Activated T-helper 17 cell treated with anti-CD3 and anti-CD28 coated beads, Interleukin-2, amount 50 U/mL, for 72 hours (primary cell): ENCODE data around the gene SIAE. TPM values are rescaled to one million over a fixed set of nuclear protein-coding genes. Genes with fewer than 3 reads are reported as not detected.
"Not testable (repeated sequence)": the region's sequence is repeated elsewhere in the genome, so short reads cannot be mapped to it uniquely, and the experiment has no call there.

Experiments
- ATAC-seq: fragments of 150-1000 bp; cut with Tn5 transposase; replicated peaks from 2 replicates; pipeline ENCODE4 v1.10.0; 2021; ENCODE audit warnings: mild to moderate bottlenecking, moderate library complexity
- H3K27ac Mint-ChIP-seq: one replicate; pipeline ENCODE4 v1.8.0; 2022; ENCODE audit warnings: mixed read lengths
- H3K27me3 Mint-ChIP-seq: one replicate; pipeline ENCODE4 v1.8.0; 2022; ENCODE audit warnings: mixed read lengths
- H3K36me3 Mint-ChIP-seq: one replicate; pipeline ENCODE4 v1.8.0; 2022; ENCODE audit warnings: low read depth, mild to moderate bottlenecking, mixed read lengths
- H3K4me1 Mint-ChIP-seq: one replicate; pipeline ENCODE4 v1.8.0; 2022; ENCODE audit warnings: mixed read lengths
- H3K4me3 Mint-ChIP-seq: one replicate; pipeline ENCODE4 v1.8.0; 2022; ENCODE audit warnings: mild to moderate bottlenecking, mixed read lengths
- H3K9me3 Mint-ChIP-seq: one replicate; pipeline ENCODE4 v1.8.0; 2022; ENCODE audit warnings: mixed read lengths
- total RNA-seq, 2 donors: library from RNA; stranded (reverse); gene quantifications; one replicate each; pipeline ENCODE4 v1.2.3, GENCODE V29; 2022

SIAE gene
- total RNA-seq, 2 donors from 2014 or later, result 7.5 to 10.5 TPM

- H3K27ac Mint-ChIP-seq, result peak within 1 kb of the TSS; percentile 96
- H3K36me3 Mint-ChIP-seq, result peaks cover 43% of the 10 kb centered on the region
- H3K27me3 Mint-ChIP-seq, result peaks cover 3% of the 10 kb centered on the region
- H3K4me3 Mint-ChIP-seq, result peak within 1 kb of the TSS; percentile 96
- ATAC-seq, result peak; percentile 99
- H3K4me1 Mint-ChIP-seq, result peaks cover 15% of the 10 kb centered on the region
- H3K9me3 Mint-ChIP-seq, result no peaks in the 10 kb centered on the region
These were observed 50.7 kb downstream of the SIAE start, which contains the start of gene TBRG1 for GRCh38 chr11:124622531-124623451. TSS of gene TBRG1 (plus strand) at chr11:124622864. CDS start at chr11:124623084, 220 bp downstream.

- ATAC-seq, result no peak
- Mint-ChIP-seq H3K4me1 (peaks cover 4% of the 10 kb centered on the region), H3K27ac (no peak overlapping the region), H3K4me3 (no peak overlapping the region), H3K27me3 (peaks cover 8% of the 10 kb centered on the region), H3K9me3 (no peaks in the 10 kb centered on the region), H3K36me3 (peaks cover 8% of the 10 kb centered on the region)
These were observed 54.7 kb downstream of the SIAE start for GRCh38 chr11:124618863-124619262.

- Mint-ChIP-seq H3K27ac (no peak overlapping the region), H3K36me3 (no peaks in the 10 kb centered on the region), H3K4me1 (no peaks in the 10 kb centered on the region), H3K9me3 (no peaks in the 10 kb centered on the region), H3K4me3 (no peak overlapping the region), H3K27me3 (peaks cover 5% of the 10 kb centered on the region)
- ATAC-seq, result no peak
These were observed 60.8 kb downstream of the SIAE start for GRCh38 chr11:124612567-124613246.

GRCh38 chr11:124612045-124612444, 61.5 kb downstream of the SIAE start:
- no peaks in the 10 kb centered on the region for H3K36me3 Mint-ChIP-seq
- H3K9me3 Mint-ChIP-seq, result no peaks in the 10 kb centered on the region
- no peak overlapping the region for H3K27ac Mint-ChIP-seq

GRCh38 chr11:124611064-124611463, 62.5 kb downstream of the SIAE start, which contains the start of gene PANX3:
TSS of gene PANX3 (plus strand) at chr11:124611428. CDS start at chr11:124611557, 129 bp downstream.
- no peak within 1 kb of the TSS for H3K4me3 Mint-ChIP-seq
- no peaks in the 10 kb centered on the region for H3K9me3 Mint-ChIP-seq
- H3K4me1 Mint-ChIP-seq, result no peaks in the 10 kb centered on the region
- no peak for ATAC-seq
- H3K36me3 Mint-ChIP-seq, result no peaks in the 10 kb centered on the region
- H3K27me3 Mint-ChIP-seq, result no peaks in the 10 kb centered on the region
- H3K27ac Mint-ChIP-seq, result no peak within 1 kb of the TSS

More at GRCh38 chr11:124612045-124612444, 61.5 kb downstream of the SIAE start:
- H3K4me1 Mint-ChIP-seq, result no peaks in the 10 kb centered on the region
- H3K4me3 Mint-ChIP-seq, result no peak overlapping the region
- no peaks in the 10 kb centered on the region for H3K27me3 Mint-ChIP-seq
- ATAC-seq, result peak; percentile 70

- ATAC-seq, result no peak
- H3K4me3 Mint-ChIP-seq, result no peak overlapping the region
- H3K36me3 Mint-ChIP-seq, result no peaks in the 10 kb centered on the region
- no peaks in the 10 kb centered on the region for H3K9me3 Mint-ChIP-seq
- H3K27ac Mint-ChIP-seq, result no peak overlapping the region
- no peaks in the 10 kb centered on the region for H3K4me1 Mint-ChIP-seq
- H3K27me3 Mint-ChIP-seq, result no peaks in the 10 kb centered on the region
These were observed 63.2 kb downstream of the SIAE start for GRCh38 chr11:124610295-124610694.

GRCh38 chr11:124608147-124608546, 65.4 kb downstream of the SIAE start:
- no peak overlapping the region for H3K27ac Mint-ChIP-seq
- H3K27me3 Mint-ChIP-seq, result no peaks in the 10 kb centered on the region
- no peaks in the 10 kb centered on the region for H3K9me3 Mint-ChIP-seq
- H3K4me3 Mint-ChIP-seq, result no peak overlapping the region
- H3K36me3 Mint-ChIP-seq, result no peaks in the 10 kb centered on the region
- ATAC-seq, result no peak
- no peaks in the 10 kb centered on the region for H3K4me1 Mint-ChIP-seq

GRCh38 chr11:124605719-124606118, 67.8 kb downstream of the SIAE start:
- ATAC-seq, result no peak
- H3K4me3 Mint-ChIP-seq, result no peak overlapping the region
- H3K36me3 Mint-ChIP-seq, result no peaks in the 10 kb centered on the region
- H3K9me3 Mint-ChIP-seq, result no peaks in the 10 kb centered on the region
- H3K27ac Mint-ChIP-seq, result no peak overlapping the region
- peaks cover 11% of the 10 kb centered on the region for H3K27me3 Mint-ChIP-seq
- H3K4me1 Mint-ChIP-seq, result no peaks in the 10 kb centered on the region

- not testable (repeated sequence) for H3K9me3 Mint-ChIP-seq, H3K4me1 Mint-ChIP-seq, ATAC-seq, H3K27ac Mint-ChIP-seq, H3K36me3 Mint-ChIP-seq, H3K4me3 Mint-ChIP-seq
- H3K27me3 Mint-ChIP-seq, result peaks cover 21% of the 10 kb centered on the region
These were observed 70.8 kb downstream of the SIAE start for GRCh38 chr11:124602723-124603122.

GRCh38 chr11:124602193-124602592, 71.3 kb downstream of the SIAE start:
- Mint-ChIP-seq H3K36me3 (no peaks in the 10 kb centered on the region), H3K4me3 (no peak overlapping the region), H3K27ac (no peak overlapping the region), H3K9me3 (no peaks in the 10 kb centered on the region), H3K27me3 (peaks cover 21% of the 10 kb centered on the region), H3K4me1 (no peaks in the 10 kb centered on the region)
- ATAC-seq, result peak; percentile 72

- no peak for ATAC-seq
- Mint-ChIP-seq H3K9me3 (no peaks in the 10 kb centered on the region), H3K36me3 (no peaks in the 10 kb centered on the region), H3K27me3 (peaks cover 26% of the 10 kb centered on the region), H3K27ac (no peak overlapping the region), H3K4me1 (no peaks in the 10 kb centered on the region), H3K4me3 (no peak overlapping the region)
These were observed 72.8 kb downstream of the SIAE start for GRCh38 chr11:124600621-124601320.

GRCh38 chr11:124597626-124598025, 75.9 kb downstream of the SIAE start:
- H3K27me3 Mint-ChIP-seq, result peaks cover 27% of the 10 kb centered on the region
- no peaks in the 10 kb centered on the region for H3K9me3 Mint-ChIP-seq
- no peak for ATAC-seq
- H3K4me1 Mint-ChIP-seq, result no peaks in the 10 kb centered on the region
- no peak overlapping the region for H3K27ac Mint-ChIP-seq
- no peaks in the 10 kb centered on the region for H3K36me3 Mint-ChIP-seq
- H3K4me3 Mint-ChIP-seq, result no peak overlapping the region

- Mint-ChIP-seq H3K9me3 (no peaks in the 10 kb centered on the region), H3K4me1 (no peaks in the 10 kb centered on the region), H3K27me3 (peaks cover 13% of the 10 kb centered on the region), H3K36me3 (no peaks in the 10 kb centered on the region), H3K4me3 (no peak overlapping the region), H3K27ac (no peak overlapping the region)
- no peak for ATAC-seq
These were observed 78.2 kb downstream of the SIAE start for GRCh38 chr11:124595302-124595701.

GRCh38 chr11:124592627-124593026, 80.9 kb downstream of the SIAE start:
- Mint-ChIP-seq H3K27ac (no peak overlapping the region), H3K36me3 (no peaks in the 10 kb centered on the region), H3K4me3 (no peak overlapping the region), H3K4me1 (no peaks in the 10 kb centered on the region), H3K9me3 (no peaks in the 10 kb centered on the region), H3K27me3 (peaks cover 19% of the 10 kb centered on the region)
- ATAC-seq, result no peak
